ENCODE measurements around the gene OR2T10.

DNA sequence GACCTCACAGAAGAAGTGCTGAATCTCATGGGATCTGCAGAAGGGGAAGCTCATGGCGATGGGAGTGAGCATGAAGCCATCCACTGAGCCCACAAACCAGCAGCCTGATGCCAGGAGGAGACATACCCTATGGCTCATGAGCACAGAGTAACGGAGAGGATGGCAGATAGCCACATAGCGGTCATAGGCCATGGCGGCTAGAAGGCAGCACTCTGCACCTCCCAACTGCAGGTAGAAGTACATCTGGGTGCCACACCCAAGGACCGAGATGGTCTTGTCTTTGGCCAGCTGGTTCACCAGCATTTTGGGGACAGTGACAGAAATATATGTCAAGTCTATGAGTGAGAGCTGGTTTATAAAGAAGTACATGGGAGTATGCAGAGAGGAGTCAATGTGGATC is 4.3 kb downstream of the OR2T10 start:
- no peak for TF ChIP-seq CTCF (IDR thresholded peaks at IDR 0.05)
- no peak for TF ChIP-seq POLR2A (IDR thresholded peaks at IDR 0.05)
- TF ChIP-seq POLR2AphosphoS5 (IDR thresholded peaks at IDR 0.05) = no peak

All from prostate gland (tissue), 2 donors.